GM18502 (cell line): Measurements from ENCODE around the gene C4orf50.

Experiments used
- ATAC-seq: cut with Tn5 transposase; IDR thresholded peaks from one replicate; pipeline ENCODE4 v1.9.1; 2021; ENCODE audit warnings: mild to moderate bottlenecking; ENCODE audit not compliant: unreplicated experiment, poor library complexity

The C4orf50 gene

GRCh38 chr4:5928274-5928673 is 90.0 kb downstream of the C4orf50 start:
- ATAC-seq = no peak

- ATAC-seq = no peak
Measured at GRCh38 chr4:5927747-5928146, 90.5 kb downstream of the C4orf50 start.

GRCh38 chr4:5927116-5927515 is 91.1 kb downstream of the C4orf50 start:
- ATAC-seq = no peak

GRCh38 chr4:5926598-5926997 is 91.6 kb downstream of the C4orf50 start:
- ATAC-seq = no peak

- no peak for ATAC-seq
Measured at GRCh38 chr4:5925419-5926200, 92.6 kb downstream of the C4orf50 start.

- no peak for ATAC-seq
Measured at GRCh38 chr4:5924461-5925125, 93.6 kb downstream of the C4orf50 start.

GRCh38 chr4:5923376-5923775 is 94.9 kb downstream of the C4orf50 start:
- ATAC-seq = no peak

- ATAC-seq = no peak
Measured at GRCh38 chr4:5922556-5922955, 95.7 kb downstream of the C4orf50 start.

- ATAC-seq = no peak
Measured at GRCh38 chr4:5921981-5922380, 96.2 kb downstream of the C4orf50 start.

GRCh38 chr4:5921101-5921980 is 96.9 kb downstream of the C4orf50 start:
- no peak for ATAC-seq

- ATAC-seq = no peak
Measured at GRCh38 chr4:5919571-5919970, 98.7 kb downstream of the C4orf50 start.

- no peak for ATAC-seq
Measured at GRCh38 chr4:5919044-5919443, 99.2 kb downstream of the C4orf50 start.

- no peak for ATAC-seq
Measured at GRCh38 chr4:5918331-5918985, 99.8 kb downstream of the C4orf50 start.

GRCh38 chr4:5917672-5918071 is 100.6 kb downstream of the C4orf50 start:
- no peak for ATAC-seq

- no peak for ATAC-seq
Measured at GRCh38 chr4:5916229-5916628, 102.0 kb downstream of the C4orf50 start.

GRCh38 chr4:5913454-5913853 is 104.8 kb downstream of the C4orf50 start:
- no peak for ATAC-seq

GRCh38 chr4:5912614-5913019 is 105.6 kb downstream of the C4orf50 start:
- no peak for ATAC-seq

GRCh38 chr4:5908876-5909427 is 109.3 kb downstream of the C4orf50 start:
- ATAC-seq = no peak

- ATAC-seq = no peak
Measured at GRCh38 chr4:5906191-5906590, 112.0 kb downstream of the C4orf50 start.

- no peak for ATAC-seq
Measured at GRCh38 chr4:5905714-5906113, 112.5 kb downstream of the C4orf50 start.
